Mammary epithelial cell (primary cell): Measurements from ENCODE around the gene LYRM4.

Source experiments
- EZH2 ChIP-seq: IDR thresholded peaks from 2 replicates; pipeline ENCODE4 v1.6.1; 2012; ENCODE audit warnings: low read length, inconsistent platforms, borderline replicate concordance
- TF ChIP-seq, protein P1 (sequence below), 2 donors: IDR thresholded peaks in 1 of 2; conservative IDR thresholded peaks in 1 of 2; 2 replicates each; pipeline ENCODE4 v1.5.1; 2011 to 2012; ENCODE audit warnings: inconsistent platforms in 2 of 2, low read length in 2 of 2, mild to moderate bottlenecking in 2 of 2, control low read depth in 1 of 2, low read depth in 1 of 2; ENCODE audit not compliant: insufficient read depth in 1 of 2; ENCODE audit errors: extremely low read depth in 1 of 2

DNA sequence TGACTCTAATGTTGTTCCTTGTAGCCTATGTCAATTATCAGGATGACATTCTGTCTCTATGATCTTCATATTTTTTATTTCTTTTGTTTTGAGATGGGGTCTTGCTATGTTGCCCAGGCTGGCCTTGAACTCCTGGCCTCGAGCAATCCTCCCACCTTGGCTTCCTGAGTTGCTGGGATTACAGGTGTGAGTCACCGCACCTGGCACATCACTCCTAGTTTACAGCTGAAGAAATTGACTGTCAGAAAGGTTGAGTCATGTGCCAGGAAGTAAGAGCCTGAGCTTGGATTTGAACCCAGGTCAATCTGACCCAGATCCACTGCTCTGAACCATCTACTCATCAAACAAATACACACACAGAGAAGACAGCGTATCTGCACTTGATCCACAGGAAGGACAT is 161.2 kb downstream of the LYRM4 start:
- no peak for TF ChIP-seq EZH2
- TF ChIP-seq, protein P1, sequence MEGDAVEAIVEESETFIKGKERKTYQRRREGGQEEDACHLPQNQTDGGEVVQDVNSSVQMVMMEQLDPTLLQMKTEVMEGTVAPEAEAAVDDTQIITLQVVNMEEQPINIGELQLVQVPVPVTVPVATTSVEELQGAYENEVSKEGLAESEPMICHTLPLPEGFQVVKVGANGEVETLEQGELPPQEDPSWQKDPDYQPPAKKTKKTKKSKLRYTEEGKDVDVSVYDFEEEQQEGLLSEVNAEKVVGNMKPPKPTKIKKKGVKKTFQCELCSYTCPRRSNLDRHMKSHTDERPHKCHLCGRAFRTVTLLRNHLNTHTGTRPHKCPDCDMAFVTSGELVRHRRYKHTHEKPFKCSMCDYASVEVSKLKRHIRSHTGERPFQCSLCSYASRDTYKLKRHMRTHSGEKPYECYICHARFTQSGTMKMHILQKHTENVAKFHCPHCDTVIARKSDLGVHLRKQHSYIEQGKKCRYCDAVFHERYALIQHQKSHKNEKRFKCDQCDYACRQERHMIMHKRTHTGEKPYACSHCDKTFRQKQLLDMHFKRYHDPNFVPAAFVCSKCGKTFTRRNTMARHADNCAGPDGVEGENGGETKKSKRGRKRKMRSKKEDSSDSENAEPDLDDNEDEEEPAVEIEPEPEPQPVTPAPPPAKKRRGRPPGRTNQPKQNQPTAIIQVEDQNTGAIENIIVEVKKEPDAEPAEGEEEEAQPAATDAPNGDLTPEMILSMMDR (conservative IDR thresholded peaks at IDR 0.05 in 1 of 2, IDR thresholded peaks at IDR 0.05 in 1 of 2; ENCODE audit: extremely low read depth in 1 of 2, insufficient read depth in 1 of 2, low read depth in 1 of 2, low read length in 2 of 2) = no peak
